Epithelial cell of esophagus (primary cell): Measurements from ENCODE around the gene L3MBTL4.

Experiments used
- DNase-seq: peaks from one replicate; pipeline ENCODE4 v3.0.0; 2010; ENCODE audit warnings: low read depth
- H3K4me3 ChIP-seq: 2 replicates; pipeline ENCODE4 v1.5.1; 2011; ENCODE audit warnings: mild to moderate bottlenecking, low read length, control low read depth
- CTCF ChIP-seq: IDR thresholded peaks from 2 replicates; pipeline ENCODE4 v1.5.1; 2011; ENCODE audit warnings: low read depth, mild to moderate bottlenecking, low read length, control low read depth, inconsistent platforms; ENCODE audit not compliant: insufficient read depth; ENCODE audit errors: missing control alignments

L3MBTL4 gene

GRCh38 chr18:6414723-6415417, at the start of gene L3MBTL4:
Gene L3MBTL4 (minus strand): TSS chr18:6414911. CDS start chr18:6311625, 103,286 bp downstream.
- TF ChIP-seq CTCF, result no peak
- DNase-seq, result no peak
- peak within 1 kb of the TSS; percentile 23 for H3K4me3 ChIP-seq

GRCh38 chr18:6452194-6452593, 37.5 kb upstream of the L3MBTL4 start:
- no peak overlapping the region for H3K4me3 ChIP-seq
- DNase-seq, result no peak
- no peak for TF ChIP-seq CTCF

GRCh38 chr18:6449213-6449612, 34.5 kb upstream of the L3MBTL4 start:
- TF ChIP-seq CTCF, result no peak
- no peak overlapping the region for H3K4me3 ChIP-seq
- DNase-seq, result no peak

- no peak for TF ChIP-seq CTCF
- H3K4me3 ChIP-seq, result no peak overlapping the region
- no peak for DNase-seq
Observed at GRCh38 chr18:6444466-6445228, 29.9 kb upstream of the L3MBTL4 start.

- H3K4me3 ChIP-seq, result no peak overlapping the region
- no peak for DNase-seq
- TF ChIP-seq CTCF, result no peak
Observed at GRCh38 chr18:6441200-6441599, 26.5 kb upstream of the L3MBTL4 start.

GRCh38 chr18:6437937-6438818, 23.5 kb upstream of the L3MBTL4 start:
- no peak for TF ChIP-seq CTCF
- H3K4me3 ChIP-seq, result no peak overlapping the region
- no peak for DNase-seq
